Hematopoietic multipotent progenitor cell treated with erythropoietin and hydrocortisone succinate and interleukin-3 and kit ligand, for 17 days (in vitro differentiated cells): ENCODE results near the gene MARCKSL1.
"Not testable (repeated sequence)": the region's sequence is repeated elsewhere in the genome, so short reads cannot be mapped to it uniquely, and the experiment has no call there.

Experiments
- DNase-seq: peaks from one replicate; pipeline ENCODE4 v3.0.0-alpha.2; 2015; ENCODE audit warnings: low spot score

The MARCKSL1 gene

DNA sequence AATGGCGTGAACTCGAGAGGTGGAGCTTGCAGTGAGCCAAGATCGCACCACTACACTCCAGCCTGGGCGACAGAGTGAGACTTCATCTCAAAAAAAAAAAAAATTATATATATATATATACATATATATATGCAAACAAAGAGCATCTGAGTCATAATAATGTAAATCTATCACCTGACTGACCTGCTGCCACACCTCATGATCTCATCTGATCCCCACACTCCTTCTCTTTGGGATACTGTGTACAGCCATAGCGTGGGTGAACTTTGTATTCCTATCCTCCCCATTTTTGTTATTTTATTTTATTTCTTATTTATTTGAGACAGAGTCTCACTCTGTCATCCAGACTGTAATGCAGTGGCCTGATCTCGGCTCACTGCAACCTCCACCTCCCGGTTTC, 46.8 kb downstream of the MARCKSL1 start:
- DNase-seq = no peak

DNA sequence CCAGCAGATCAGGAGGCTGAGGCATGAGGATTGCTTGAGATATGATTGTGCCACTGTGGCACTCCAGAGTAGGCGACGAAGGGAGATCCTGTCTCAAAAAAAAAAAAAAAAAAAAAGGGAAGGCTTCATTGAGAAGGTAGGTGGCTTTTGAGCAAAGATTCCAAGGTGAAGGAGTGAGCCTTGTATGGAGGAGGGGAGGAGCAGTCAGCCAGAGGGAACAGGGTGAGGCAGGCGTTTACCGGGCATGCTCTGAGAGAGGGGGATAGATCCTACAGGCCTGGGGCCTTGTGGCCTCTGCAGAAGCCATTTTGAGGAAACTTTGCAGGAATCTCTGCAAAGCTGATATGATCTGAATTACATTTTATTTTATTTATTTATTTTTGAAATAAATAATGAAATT, 49.3 kb downstream of the MARCKSL1 start:
- no peak for DNase-seq

DNA sequence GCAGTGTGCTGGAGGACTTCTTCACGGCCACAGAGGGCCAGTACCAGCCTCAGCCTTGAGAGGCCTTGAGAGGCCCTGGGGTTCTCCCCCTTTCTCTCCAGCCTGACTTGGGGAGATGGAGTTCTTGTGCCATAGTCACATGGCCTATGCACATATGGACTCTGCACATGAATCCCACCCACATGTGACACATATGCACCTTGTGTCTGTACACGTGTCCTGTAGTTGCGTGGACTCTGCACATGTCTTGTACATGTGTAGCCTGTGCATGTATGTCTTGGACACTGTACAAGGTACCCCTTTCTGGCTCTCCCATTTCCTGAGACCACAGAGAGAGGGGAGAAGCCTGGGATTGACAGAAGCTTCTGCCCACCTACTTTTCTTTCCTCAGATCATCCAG, 50.4 kb downstream of the MARCKSL1 start:
- no peak for DNase-seq

DNA sequence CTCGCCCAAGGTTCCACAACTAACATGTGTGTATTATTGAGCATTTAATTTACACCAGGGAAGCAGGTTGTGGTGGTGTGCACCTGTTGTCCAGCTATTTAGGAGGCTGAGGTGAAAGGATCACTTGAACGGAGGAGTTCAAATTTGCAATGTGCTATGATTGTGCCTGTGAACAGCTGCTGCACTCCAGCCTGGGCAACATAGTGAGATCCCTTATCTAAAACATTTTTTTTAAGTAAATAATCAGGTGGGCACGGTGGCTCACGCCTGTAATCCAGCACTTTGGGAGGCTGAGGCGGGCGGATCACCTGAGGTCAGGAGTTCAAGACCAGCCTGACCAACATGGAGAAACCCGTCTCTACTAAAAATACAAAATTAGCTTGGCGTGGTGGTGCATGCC, 51.3 kb downstream of the MARCKSL1 start:
- not testable (repeated sequence) for DNase-seq
